ENCODE results near the gene RPN2. TPM values are rescaled to one million over a fixed set of nuclear protein-coding genes. Genes with fewer than 3 reads are reported as not detected.
"Not testable (repeated sequence)": the region's sequence is repeated elsewhere in the genome, so short reads cannot be mapped to it uniquely, and the experiment has no call there.

RPN2 gene
- total and polyA plus RNA-seq, 11 donors: 36.3 to 206 (median 105) TPM

DNA sequence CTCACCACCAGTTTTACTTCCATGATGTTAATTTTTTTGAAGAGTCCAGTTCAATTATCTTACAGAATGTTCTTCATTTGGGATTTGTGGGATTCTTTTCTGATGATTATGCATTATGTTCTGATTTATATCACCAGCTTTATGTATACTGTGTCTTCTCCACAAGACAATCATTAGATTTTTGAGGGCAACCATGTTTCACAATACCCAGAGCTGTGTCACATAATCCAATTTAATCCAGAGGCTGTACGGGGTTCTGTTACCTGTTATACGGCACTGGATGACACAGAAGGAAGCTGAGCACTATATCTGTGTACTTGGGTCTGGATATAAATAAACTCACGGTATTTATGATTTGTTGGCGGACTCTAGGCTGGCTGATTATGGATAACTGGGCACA is 41.6 kb upstream of the RPN2 start:
- TF ChIP-seq POLR2A (IDR thresholded peaks at IDR 0.05) (no peak), CTCF (IDR thresholded peaks at IDR 0.05) (no peak)
- Histone ChIP-seq H3K4me3 (no peak overlapping the region), H3K36me3 (peaks cover 0 to 2% (median 0%) of the 10 kb centered on the region in 9 donors), H3K27ac (no peak overlapping the region), H3K27me3 (no peaks in the 10 kb centered on the region), H3K4me1 (peaks cover 0 to 7% (median 1%) of the 10 kb centered on the region in 12 donors), H3K9me3 (no peaks in the 10 kb centered on the region)
- no peak for DNase-seq
- peak in 2 of 4 donors; percentile 34 to 60 for ATAC-seq
- intact Hi-C loops (cut with DNase I): no loop called here
- 55 to 74% (median 64%) methylated on average over 4 of the region's 4 CpGs for WGBS, 4 donors

- no peak overlapping the region for H3K4me3 ChIP-seq
- intact Hi-C loops (cut with DNase I): no loop called here
- no peak for DNase-seq
- TF ChIP-seq CTCF (IDR thresholded peaks at IDR 0.05): no peak
- TF ChIP-seq POLR2A (IDR thresholded peaks at IDR 0.05): no peak
- ATAC-seq: no peak
- H3K9me3 ChIP-seq: no peaks in the 10 kb centered on the region
- WGBS, 4 donors: 85 to 92% (median 88%) methylated on average over 3 of the region's 3 CpGs
- no peaks in the 10 kb centered on the region for H3K27me3 ChIP-seq
- H3K36me3 ChIP-seq: peaks cover 0 to 12% (median 0%) of the 10 kb centered on the region in 9 donors
- no peaks in the 10 kb centered on the region for H3K4me1 ChIP-seq
- no peak overlapping the region for H3K27ac ChIP-seq
Measured at GRCh38 chr20:37142708-37143107, 36.4 kb upstream of the RPN2 start.

GRCh38 chr20:37144856-37145404 is 34.2 kb upstream of the RPN2 start:
- no peak overlapping the region for H3K27ac ChIP-seq
- H3K9me3 ChIP-seq: no peaks in the 10 kb centered on the region
- no peak for ATAC-seq
- intact Hi-C loops (cut with DNase I): no loop called here
- DNase-seq: no peak
- H3K4me3 ChIP-seq: no peak overlapping the region
- 90 to 93% (median 93%) methylated on average over 8 of the region's 8 CpGs for WGBS, 4 donors
- H3K27me3 ChIP-seq: no peaks in the 10 kb centered on the region
- H3K36me3 ChIP-seq: peaks cover 0 to 12% (median 0%) of the 10 kb centered on the region in 9 donors
- H3K4me1 ChIP-seq: no peaks in the 10 kb centered on the region
- TF ChIP-seq CTCF (IDR thresholded peaks at IDR 0.05) (no peak), POLR2A (IDR thresholded peaks at IDR 0.05) (no peak)

GRCh38 chr20:37147250-37147649 is 31.9 kb upstream of the RPN2 start:
- H3K9me3 ChIP-seq: no peaks in the 10 kb centered on the region
- H3K36me3 ChIP-seq: peaks cover 0 to 12% (median 0%) of the 10 kb centered on the region in 9 donors
- no peak for TF ChIP-seq CTCF (IDR thresholded peaks at IDR 0.05)
- TF ChIP-seq POLR2A (IDR thresholded peaks at IDR 0.05): no peak
- H3K4me1 ChIP-seq: no peaks in the 10 kb centered on the region
- ATAC-seq (no peak), DNase-seq (no peak)
- H3K4me3 ChIP-seq: no peak overlapping the region
- H3K27ac ChIP-seq: no peak overlapping the region
- WGBS, 4 donors: 95 to 97% (median 96%) methylated on average over 6 of the region's 6 CpGs
- no peaks in the 10 kb centered on the region for H3K27me3 ChIP-seq
- intact Hi-C loops (cut with DNase I): no loop called here

DNA sequence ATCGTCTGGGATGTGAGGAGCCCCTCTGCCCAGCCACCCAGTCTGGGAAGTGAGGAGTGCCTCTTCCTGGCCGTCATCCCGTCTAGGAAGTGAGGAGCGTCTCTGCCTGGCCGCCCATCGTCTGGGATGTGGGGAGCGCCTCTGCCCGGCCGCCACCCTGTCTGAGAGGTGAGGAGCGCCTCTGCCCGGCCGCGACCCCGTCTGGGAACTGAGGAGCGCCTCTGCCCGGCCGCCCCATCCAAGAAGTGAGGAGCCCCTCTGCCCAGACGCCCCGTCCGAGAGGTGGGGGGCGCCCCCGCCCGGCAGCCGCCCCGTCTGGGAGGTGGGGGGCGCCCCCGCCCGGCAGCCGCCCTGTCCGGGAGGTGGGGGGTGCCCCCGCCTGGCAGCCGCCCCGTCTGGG is 28.3 kb upstream of the RPN2 start:
- H3K36me3 ChIP-seq; H3K4me1 ChIP-seq; H3K9me3 ChIP-seq; H3K27ac ChIP-seq; H3K4me3 ChIP-seq; ATAC-seq; H3K27me3 ChIP-seq; DNase-seq; intact Hi-C loops (cut with DNase I): not testable (repeated sequence)
- 95 to 97% (median 97%) methylated on average over 7 to 33 of the region's 33 CpGs for WGBS, 4 donors

Data from heart left ventricle (tissue), 16 donors.